CD14-positive monocyte (primary cell): ENCODE measurements around the gene MRPL23. TPM values are rescaled to one million over a fixed set of nuclear protein-coding genes. Genes with fewer than 3 reads are reported as not detected.

Experiments
- DNase-seq, 3 donors: peaks; one replicate each; pipeline ENCODE4 v3.0.0-alpha.2; 2011 to 2022
- H2AFZ ChIP-seq: 2 replicates; pipeline ENCODE4 v1.6.0; 2012; ENCODE audit warnings: mild to moderate bottlenecking, low read depth, low read length, inconsistent platforms; ENCODE audit not compliant: insufficient read depth, poor library complexity, severe bottlenecking
- H3K27ac ChIP-seq, 2 donors: 1 replicate in 1 of 2; 2 replicates in 1 of 2; pipeline ENCODE4 v1.5.1; 2012 to 2013; ENCODE audit warnings: low read length in 2 of 2, control low read depth in 1 of 2, inconsistent platforms in 1 of 2, low read depth in 1 of 2, mild to moderate bottlenecking in 1 of 2
- H3K27me3 ChIP-seq, 2 donors: one replicate each; pipeline versions ENCODE4 v1.6.0 to v1.6.1; 2011 to 2013; ENCODE audit warnings: low read length in 2 of 2; ENCODE audit not compliant: control insufficient read depth in 2 of 2, insufficient read depth in 2 of 2
- H3K36me3 ChIP-seq, 2 donors: replicated peaks in 1 of 2; 1 replicate in 1 of 2; 2 replicates in 1 of 2; pipeline versions ENCODE4 v1.5.1 to v1.6.1; 2012 to 2013; ENCODE audit warnings: low read length in 2 of 2, control low read depth in 1 of 2, inconsistent platforms in 1 of 2, mild to moderate bottlenecking in 1 of 2; ENCODE audit not compliant: insufficient read depth in 2 of 2, control insufficient read depth in 1 of 2
- H3K4me1 ChIP-seq, 2 donors: 1 replicate in 1 of 2; 2 replicates in 1 of 2; pipeline versions ENCODE4 v1.5.1 to v1.6.1; 2012 to 2013; ENCODE audit warnings: low read length in 2 of 2, control low read depth in 1 of 2, inconsistent platforms in 1 of 2, mild to moderate bottlenecking in 1 of 2, moderate library complexity in 1 of 2; ENCODE audit not compliant: insufficient read depth in 2 of 2, control insufficient read depth in 1 of 2
- H3K4me2 ChIP-seq: replicated peaks from 2 replicates; pipeline ENCODE3; 2012; ENCODE audit warnings: low read length, moderate library complexity, mild to moderate bottlenecking; ENCODE audit not compliant: poor library complexity, severe bottlenecking; ENCODE audit errors: extremely low read depth
- H3K4me3 ChIP-seq, 3 experiments: fragments of 200-600 bp in 1 of 3; sonication (generic) in 1 of 3; replicated peaks in 1 of 3; 1 replicate in 2 of 3; 2 replicates in 1 of 3; pipeline ENCODE4 v1.5.1; 2011 to 2013; ENCODE audit warnings: low read length in 3 of 3, mild to moderate bottlenecking in 3 of 3, control low read depth in 2 of 3, low read depth in 2 of 3, inconsistent platforms in 1 of 3, moderate library complexity in 1 of 3
- H3K79me2 ChIP-seq: 2 replicates; pipeline ENCODE4 v1.6.0; 2012; ENCODE audit warnings: mild to moderate bottlenecking, control low read depth, inconsistent platforms, low read length, moderate library complexity; ENCODE audit not compliant: insufficient read depth
- H3K9ac ChIP-seq: 2 replicates; pipeline ENCODE4 v1.6.0; 2017; ENCODE audit warnings: low read length, mild to moderate bottlenecking; ENCODE audit not compliant: insufficient read depth, poor library complexity, severe bottlenecking
- H3K9me3 ChIP-seq, 2 donors: replicated peaks in 1 of 2; 1 replicate in 1 of 2; 2 replicates in 1 of 2; pipeline versions ENCODE4 v1.5.1 to v1.6.1; 2012 to 2013; ENCODE audit warnings: low read length in 2 of 2, control low read depth in 1 of 2; ENCODE audit not compliant: control insufficient read depth in 1 of 2, insufficient read depth in 1 of 2
- H4K20me1 ChIP-seq: 2 replicates; pipeline ENCODE4 v1.6.0; 2012; ENCODE audit warnings: mild to moderate bottlenecking, low read length, control low read depth, moderate library complexity; ENCODE audit not compliant: insufficient read depth
- H3K27ac Mint-ChIP-seq, 7 donors: one replicate each; pipeline ENCODE4 v1.8.0; 2020; ENCODE audit warnings: mild to moderate bottlenecking in 7 of 7, mixed read lengths in 7 of 7, moderate library complexity in 6 of 7, inconsistent platforms in 2 of 7
- H3K27me3 Mint-ChIP-seq, 3 donors: one replicate each; pipeline ENCODE4 v1.8.0; 2021 to 2022; ENCODE audit warnings: low read depth in 3 of 3, mild to moderate bottlenecking in 3 of 3, mixed read lengths in 3 of 3, moderate library complexity in 3 of 3, inconsistent platforms in 1 of 3
- H3K36me3 Mint-ChIP-seq, 2 donors: one replicate each; pipeline ENCODE4 v1.8.0; 2020; ENCODE audit warnings: mixed read lengths in 2 of 2, inconsistent platforms in 1 of 2, mild to moderate bottlenecking in 1 of 2
- H3K4me1 Mint-ChIP-seq: one replicate; pipeline ENCODE4 v1.8.0; 2020; ENCODE audit warnings: mild to moderate bottlenecking, mixed read lengths
- H3K4me3 Mint-ChIP-seq, 2 donors: one replicate each; pipeline ENCODE4 v1.8.0; 2020; ENCODE audit warnings: mild to moderate bottlenecking in 2 of 2, mixed read lengths in 2 of 2, moderate library complexity in 1 of 2
- H3K9me3 Mint-ChIP-seq, 7 donors: one replicate each; pipeline ENCODE4 v1.8.0; 2020 to 2022; ENCODE audit warnings: mixed read lengths in 7 of 7, mild to moderate bottlenecking in 6 of 7, moderate library complexity in 6 of 7, inconsistent platforms in 2 of 7
- CTCF ChIP-seq: fragments of 200-600 bp; IDR thresholded peaks from one replicate; pipeline ENCODE4 v1.8.0; 2022; ENCODE audit warnings: antibody characterized with exemption, mild to moderate bottlenecking
- WGBS: methylation state at CpG from one replicate; pipeline ENCODE4 v1.1.5; 2013; ENCODE audit warnings: missing lambda C conversion rate; ENCODE audit not compliant: insufficient coverage; 5-methylcytosine and 5-hydroxymethylcytosine counted together
- intact Hi-C, 2 donors: fragments of 100-400 bp; cut with micrococcal nuclease; formaldehyde crosslinking; loops; one replicate each; pipeline versions ENCODE4 v1.15.0 to v1.15.1; 2023
- polyA plus RNA-seq, 3 donors: library from polyadenylated mRNA; depleted of rRNA in 1 of 3; unstranded in 2 of 3; stranded (reverse) in 1 of 3; fragments of 300-500 nt in 2 of 3; fragments of >200 nt in 1 of 3; fragmentation: Illumina TruSeq in 2 of 3; gene quantifications; 1 replicate in 2 of 3; 2 replicates in 1 of 3; pipeline ENCODE4 v1.2.3, GENCODE V29; 2012 to 2021
- small RNA-seq: library from RNA; depleted of rRNA; stranded (forward); fragments of <200 nt; gene quantifications from one replicate; pipeline ENCODE3, GENCODE V24; 2012; ENCODE audit warnings: low read depth; ENCODE audit not compliant: insufficient read length

Gene MRPL23
- polyA plus RNA-seq, 3 donors = 19.3 to 109 (median 51.1) TPM

- no peak for TF ChIP-seq CTCF
- H3K36me3 Mint-ChIP-seq = no peaks in the 10 kb centered on the region
- Histone ChIP-seq H3K4me3 (no peak overlapping the region), H3K27ac (no peak overlapping the region), H3K9me3 (no peaks in the 10 kb centered on the region), H3K79me2 (no peaks in the 10 kb centered on the region), H3K27me3 (no peaks in the 10 kb centered on the region), H3K36me3 (no peaks in the 10 kb centered on the region), H3K4me1 (no peaks in the 10 kb centered on the region), H2AFZ (no peak overlapping the region), H3K4me2 (no peak overlapping the region), H3K9ac (no peak overlapping the region), H4K20me1 (no peaks in the 10 kb centered on the region)
- H3K9me3 Mint-ChIP-seq = no peaks in the 10 kb centered on the region
- H3K4me3 Mint-ChIP-seq = no peak overlapping the region
- WGBS = no CpG with 5 or more reads among the region's 19 CpGs
- intact Hi-C loops = no loop called here
- H3K4me1 Mint-ChIP-seq = no peaks in the 10 kb centered on the region
- no peak overlapping the region for H3K27ac Mint-ChIP-seq
- DNase-seq = no peak
- no peaks in the 10 kb centered on the region for H3K27me3 Mint-ChIP-seq
Observed at GRCh38 chr11:2002807-2003206, 55.7 kb downstream of the MRPL23 start.

GRCh38 chr11:2004466-2004865 lies 57.3 kb downstream of the MRPL23 start:
- Histone ChIP-seq H3K27me3 (no peaks in the 10 kb centered on the region), H3K36me3 (no peaks in the 10 kb centered on the region), H3K4me2 (no peak overlapping the region), H3K4me3 (no peak overlapping the region), H4K20me1 (no peaks in the 10 kb centered on the region), H3K9ac (no peak overlapping the region), H3K9me3 (no peaks in the 10 kb centered on the region), H3K4me1 (no peaks in the 10 kb centered on the region), H3K27ac (no peak overlapping the region), H3K79me2 (no peaks in the 10 kb centered on the region), H2AFZ (no peak overlapping the region)
- no peaks in the 10 kb centered on the region for H3K27me3 Mint-ChIP-seq
- no peaks in the 10 kb centered on the region for H3K36me3 Mint-ChIP-seq
- DNase-seq = no peak
- intact Hi-C loops = no loop called here
- no peak for TF ChIP-seq CTCF
- H3K9me3 Mint-ChIP-seq = no peaks in the 10 kb centered on the region
- H3K27ac Mint-ChIP-seq = no peak overlapping the region
- no peak overlapping the region for H3K4me3 Mint-ChIP-seq
- WGBS = no CpG with 5 or more reads among the region's 13 CpGs
- no peaks in the 10 kb centered on the region for H3K4me1 Mint-ChIP-seq

Small RNAs within 50 kb of the gene (small RNA-seq; reads per million reads assigned to genes)
- gene RF01972 (not detected), gene RF01973 (not detected)

Other genes with a start within 250 kb of the MRPL23 start
- 1 to 10 TPM in 1 of 3 donors, not detected in 2; 2.4 TPM for gene IFITM10, start 196.7 kb upstream of the MRPL23 start, polyA plus RNA-seq
- 1,000 to 10,000 TPM in 1 of 3 donors, 100 to 1,000 TPM in 2; 835 to 1,372 (median 855) TPM for gene CTSD, start 183.4 kb upstream of the MRPL23 start, polyA plus RNA-seq
- gene SYT8, start 112.3 kb upstream of the MRPL23 start, polyA plus RNA-seq = not detected
- gene TNNI2, start 108.4 kb upstream of the MRPL23 start, polyA plus RNA-seq = 10 to 100 TPM; 11.4 to 45.8 (median 11.7) TPM
- 100 to 1,000 TPM; 387 to 646 (median 542) TPM for gene LSP1, start 94.2 kb upstream of the MRPL23 start, polyA plus RNA-seq
- not detected for gene PRR33, start 55.4 kb upstream of the MRPL23 start, polyA plus RNA-seq
- 1 to 10 TPM in 1 of 3 donors, not detected in 2; 1.4 TPM for gene TNNT3, start 27.6 kb upstream of the MRPL23 start, polyA plus RNA-seq
- under 1 TPM in 1 of 3 donors, not detected in 2; 0.47 TPM for gene H19, start 50.5 kb downstream of the MRPL23 start, polyA plus RNA-seq
- not detected for gene IGF2, start 192.1 kb downstream of the MRPL23 start, polyA plus RNA-seq
- gene INS, start 213.9 kb downstream of the MRPL23 start, polyA plus RNA-seq = not detected
- not detected for gene TH, start 224.5 kb downstream of the MRPL23 start, polyA plus RNA-seq